Upper lobe of left lung (tissue), 6 donors: ENCODE results near the gene PDE4D. TPM values are rescaled to one million over a fixed set of nuclear protein-coding genes. Genes with fewer than 3 reads are reported as not detected.

Experiments
- ATAC-seq, 2 donors: fragments of 200-7000 bp; cut with Tn5 transposase; one replicate each; pipeline ENCODE4 v1.9.1; 2022; ENCODE audit warnings: mild to moderate bottlenecking in 2 of 2, moderate library complexity in 2 of 2; ENCODE audit not compliant: low FRiP score in 2 of 2
- DNase-seq, 2 donors: peaks; one replicate each; pipeline ENCODE4 v3.0.0-alpha.2; 2019 to 2020
- H3K27ac ChIP-seq, 4 donors: fragments of 200-600 bp; sonication (generic); one replicate each; pipeline ENCODE4 v1.5.1; 2016 to 2019
- H3K27me3 ChIP-seq, 4 donors: fragments of 200-600 bp; sonication (generic); one replicate each; pipeline ENCODE4 v1.5.1; 2017 to 2019
- H3K36me3 ChIP-seq, 4 donors: fragments of 200-600 bp; sonication (generic); one replicate each; pipeline ENCODE4 v1.5.1; 2016 to 2019
- H3K4me1 ChIP-seq, 4 donors: fragments of 200-600 bp; sonication (generic); one replicate each; pipeline ENCODE4 v1.5.1; 2018 to 2019
- H3K4me3 ChIP-seq, 4 donors: fragments of 200-600 bp; sonication (generic); one replicate each; pipeline ENCODE4 v1.5.1; 2017 to 2019; ENCODE audit warnings: mild to moderate bottlenecking in 2 of 4, moderate library complexity in 1 of 4
- H3K9me3 ChIP-seq, 4 donors: fragments of 200-600 bp; sonication (generic); one replicate each; pipeline ENCODE4 v1.5.1; 2018 to 2019
- CTCF ChIP-seq, 6 experiments: fragments of 450-650 bp in 4 of 6; fragments of 200-600 bp in 2 of 6; sonication (generic) in 2 of 6; IDR thresholded peaks; one replicate each; pipeline ENCODE4 v1.5.1; 2016 to 2019; ENCODE audit warnings: antibody characterized with exemption in 6 of 6
- EP300 ChIP-seq, 4 donors: sonication (generic); formaldehyde crosslinking; IDR thresholded peaks; one replicate each; pipeline ENCODE4 v1.5.1; 2017; ENCODE audit warnings: antibody characterized with exemption in 4 of 4, control low read depth in 2 of 4
- POLR2A ChIP-seq, 4 donors: fragments of 450-650 bp; IDR thresholded peaks; one replicate each; pipeline ENCODE4 v1.5.1; 2016 to 2017; ENCODE audit warnings: antibody characterized with exemption in 4 of 4, mild to moderate bottlenecking in 2 of 4
- POLR2AphosphoS5 ChIP-seq, 2 donors: sonication (generic); formaldehyde crosslinking; IDR thresholded peaks; one replicate each; pipeline ENCODE4 v1.5.1; 2017; ENCODE audit warnings: antibody characterized with exemption in 2 of 2
- WGBS, 2 donors: methylation state at CpG; one replicate each; pipeline ENCODE4 v1.1.5; 2017 to 2018; 5-methylcytosine and 5-hydroxymethylcytosine counted together
- total RNA-seq, 6 donors: library from RNA; depleted of rRNA in 4 of 6; stranded (reverse); fragments of >200 nt in 4 of 6; gene quantifications; one replicate each; pipeline versions ENCODE4 v1.1.0 to v1.2.1, GENCODE V29; 2016 to 2021
- donor health status: DM: no; HTN: no; CAD: no; lungs with moderate emphysema.
- donor health status: DM: no; HTN: yes; CAD: no; lungs with severe emphysema.

PDE4D gene
- total RNA-seq, 6 donors from 2014 or later = 50.4 to 188 (median 84.0) TPM

GRCh38 chr5:59713498-59713844, 180.1 kb downstream of the PDE4D start:
- TF ChIP-seq POLR2AphosphoS5 (IDR thresholded peaks at IDR 0.05) (no peak), EP300 (IDR thresholded peaks at IDR 0.05) (no peak), CTCF (IDR thresholded peaks at IDR 0.05) (no peak), POLR2A (IDR thresholded peaks at IDR 0.05) (no peak)
- Histone ChIP-seq H3K4me1 (peaks cover 0 to 7% (median 6%) of the 10 kb centered on the region in 4 donors), H3K9me3 (peaks cover 0 to 9% (median 0%) of the 10 kb centered on the region in 4 donors), H3K27me3 (no peaks in the 10 kb centered on the region), H3K4me3 (no peak overlapping the region), H3K27ac (no peak overlapping the region), H3K36me3 (no peaks in the 10 kb centered on the region)
- no peak for ATAC-seq
- WGBS, 2 donors = 97 to 98% methylated on average over 5 to 6 of the region's 6 CpGs
- DNase-seq = no peak

- no peaks in the 10 kb centered on the region for H3K27me3 ChIP-seq
Observed at GRCh38 chr5:59712836-59713497, 180.6 kb downstream of the PDE4D start.

GRCh38 chr5:59711310-59711709, 182.2 kb downstream of the PDE4D start:
- no peak for DNase-seq
- peaks cover 0 to 9% (median 0%) of the 10 kb centered on the region in 4 donors for H3K9me3 ChIP-seq
- TF ChIP-seq CTCF (IDR thresholded peaks at IDR 0.05) (no peak), POLR2AphosphoS5 (IDR thresholded peaks at IDR 0.05) (no peak), POLR2A (IDR thresholded peaks at IDR 0.05) (no peak), EP300 (IDR thresholded peaks at IDR 0.05) (no peak)
- H3K36me3 ChIP-seq = no peaks in the 10 kb centered on the region
- no peak for ATAC-seq
- no peaks in the 10 kb centered on the region for H3K27me3 ChIP-seq
- H3K4me3 ChIP-seq = no peak overlapping the region
- WGBS, 2 donors = 75 to 77% methylated on average over 1 of the region's 1 CpG
- H3K4me1 ChIP-seq = peaks cover 0 to 7% (median 6%) of the 10 kb centered on the region in 4 donors
- no peak overlapping the region for H3K27ac ChIP-seq

More at GRCh38 chr5:59712836-59713497, 180.6 kb downstream of the PDE4D start:
- ATAC-seq (no peak), DNase-seq (no peak)
- peaks cover 0 to 7% (median 6%) of the 10 kb centered on the region in 4 donors for H3K4me1 ChIP-seq
- WGBS, 2 donors = 94 to 96% methylated on average over 6 of the region's 6 CpGs
- no peak for TF ChIP-seq POLR2A (IDR thresholded peaks at IDR 0.05)
- TF ChIP-seq EP300 (IDR thresholded peaks at IDR 0.05) = no peak
- TF ChIP-seq CTCF (IDR thresholded peaks at IDR 0.05) = no peak
- no peak for TF ChIP-seq POLR2AphosphoS5 (IDR thresholded peaks at IDR 0.05)
- H3K36me3 ChIP-seq = no peaks in the 10 kb centered on the region
- H3K9me3 ChIP-seq = peaks cover 0 to 9% (median 0%) of the 10 kb centered on the region in 4 donors
- H3K27ac ChIP-seq = no peak overlapping the region
- H3K4me3 ChIP-seq = no peak overlapping the region

- no peak for TF ChIP-seq CTCF (IDR thresholded peaks at IDR 0.05)
- no peak for TF ChIP-seq POLR2AphosphoS5 (IDR thresholded peaks at IDR 0.05)
- TF ChIP-seq EP300 (IDR thresholded peaks at IDR 0.05) = no peak
- TF ChIP-seq POLR2A (IDR thresholded peaks at IDR 0.05) = no peak
- Histone ChIP-seq H3K27me3 (no peaks in the 10 kb centered on the region), H3K4me1 (peaks cover 0 to 7% (median 6%) of the 10 kb centered on the region in 4 donors), H3K4me3 (no peak overlapping the region), H3K36me3 (no peaks in the 10 kb centered on the region), H3K27ac (peak overlapping the region in 1 of 4 donors; percentile 17), H3K9me3 (peaks cover 0 to 9% (median 0%) of the 10 kb centered on the region in 4 donors)
- ATAC-seq (no peak), DNase-seq (no peak)
- WGBS, 2 donors = 19 to 30% methylated on average over 2 of the region's 2 CpGs
Observed at GRCh38 chr5:59709846-59710245, 183.7 kb downstream of the PDE4D start.
